Measurements from ENCODE around the gene CPLX1.

GRCh38 chr4:865121-865465 lies 39.2 kb upstream of the CPLX1 start:
- no peak for TF ChIP-seq EP300 (IDR thresholded peaks at IDR 0.05)
- no peak for TF ChIP-seq POLR2A (IDR thresholded peaks at IDR 0.05)
- no peak for TF ChIP-seq CTCF (IDR thresholded peaks at IDR 0.05)
- TF ChIP-seq POLR2AphosphoS5 (IDR thresholded peaks at IDR 0.05), result no peak

Data from gastroesophageal sphincter (tissue), 3 donors.